DOHH2 (cell line): ENCODE results near the gene MRPS12.

Experiments
- H3F3A ChIP-seq: fragments of 200-600 bp; sonication (generic), shearing (Covaris generic); 2 replicates; pipeline ENCODE4 v1.6.0; 2016; ENCODE audit warnings: antibody characterized with exemption, mild to moderate bottlenecking; ENCODE audit not compliant: control insufficient read depth, insufficient read depth
- H3K27ac ChIP-seq: fragments of 200-600 bp; sonication (generic); 2 replicates; pipeline ENCODE4 v1.5.1; 2014; ENCODE audit warnings: low read depth, mild to moderate bottlenecking, low read length, moderate library complexity
- H3K27me3 ChIP-seq: fragments of 200-600 bp; sonication (generic); 2 replicates; pipeline ENCODE4 v1.6.1; 2014; ENCODE audit warnings: mild to moderate bottlenecking, low read length, mixed read lengths; ENCODE audit not compliant: control insufficient read depth
- H3K36me3 ChIP-seq: fragments of 200-600 bp; sonication (generic); 2 replicates; pipeline ENCODE4 v1.6.1; 2014; ENCODE audit warnings: mild to moderate bottlenecking, low read length, moderate library complexity, mixed read lengths; ENCODE audit not compliant: control insufficient read depth
- H3K4me1 ChIP-seq: fragments of 200-600 bp; sonication (generic); 2 replicates; pipeline ENCODE4 v1.6.1; 2014; ENCODE audit warnings: mild to moderate bottlenecking, low read length, mixed read lengths; ENCODE audit not compliant: control insufficient read depth
- H3K4me2 ChIP-seq: fragments of 200-600 bp; sonication (generic); 2 replicates; pipeline ENCODE4 v1.6.0; 2014; ENCODE audit warnings: mild to moderate bottlenecking, low read length, moderate library complexity
- H3K4me3 ChIP-seq: fragments of 200-600 bp; sonication (generic); 2 replicates; pipeline ENCODE4 v1.5.1; 2014; ENCODE audit warnings: mild to moderate bottlenecking, low read length, mixed read lengths
- H3K79me2 ChIP-seq: fragments of 200-600 bp; sonication (generic); 2 replicates; pipeline ENCODE4 v1.6.1; 2014; ENCODE audit warnings: mild to moderate bottlenecking, low read length, mixed read lengths; ENCODE audit not compliant: control insufficient read depth
- H3K9me2 ChIP-seq: fragments of 200-600 bp; sonication (generic); replicated peaks from 2 replicates; pipeline ENCODE4 v1.6.1; 2014; ENCODE audit warnings: mild to moderate bottlenecking, low read length, mixed read lengths; ENCODE audit not compliant: control insufficient read depth
- H3K9me3 ChIP-seq: fragments of 200-600 bp; sonication (generic); 2 replicates; pipeline ENCODE4 v1.6.1; 2014; ENCODE audit warnings: antibody characterized with exemption, low read length, mixed read lengths; ENCODE audit not compliant: control insufficient read depth, insufficient read depth
- H4K20me1 ChIP-seq: fragments of 200-600 bp; sonication (generic); 2 replicates; pipeline ENCODE4 v1.6.0; 2014; ENCODE audit warnings: low read depth, mild to moderate bottlenecking, antibody characterized with exemption, low read length, moderate library complexity; ENCODE audit not compliant: control insufficient read depth, insufficient read depth
- CTCF ChIP-seq: fragments of 200-600 bp; sonication (generic); IDR thresholded peaks from one replicate; pipeline ENCODE4 v1.5.1; 2014; ENCODE audit warnings: antibody characterized with exemption, mild to moderate bottlenecking, low read depth, low read length; ENCODE audit not compliant: poor library complexity, severe bottlenecking
- EZH2phosphoT487 ChIP-seq: fragments of 200-600 bp; sonication (generic); IDR thresholded peaks from 2 replicates; pipeline ENCODE4 v1.6.1; 2017; ENCODE audit warnings: borderline replicate concordance, mild to moderate bottlenecking, antibody characterized with exemption, low read length, moderate library complexity, mixed read lengths

The MRPS12 gene

GRCh38 chr19:38910488-38910887, 20.3 kb upstream of the MRPS12 start:
- Histone ChIP-seq H3K79me2 (no peaks in the 10 kb centered on the region), H3K9me2 (no peaks in the 10 kb centered on the region), H4K20me1 (no peaks in the 10 kb centered on the region), H3K9me3 (no peaks in the 10 kb centered on the region), H3K36me3 (peaks cover 19% of the 10 kb centered on the region), H3K27ac (no peak overlapping the region), H3K4me3 (no peak overlapping the region), H3K4me1 (no peaks in the 10 kb centered on the region), H3K4me2 (no peak overlapping the region), H3K27me3 (no peaks in the 10 kb centered on the region), H3F3A (no peaks in the 10 kb centered on the region)
- TF ChIP-seq CTCF = no peak
- no peak for TF ChIP-seq EZH2phosphoT487

GRCh38 chr19:38911388-38912001, 19.2 kb upstream of the MRPS12 start:
- Histone ChIP-seq H3K4me2 (no peak overlapping the region), H3K79me2 (no peaks in the 10 kb centered on the region), H3K9me3 (no peaks in the 10 kb centered on the region), H3K4me3 (no peak overlapping the region), H3K9me2 (no peaks in the 10 kb centered on the region), H3K4me1 (no peaks in the 10 kb centered on the region), H3F3A (no peaks in the 10 kb centered on the region), H3K27ac (no peak overlapping the region), H3K36me3 (peaks cover 15% of the 10 kb centered on the region), H4K20me1 (no peaks in the 10 kb centered on the region), H3K27me3 (no peaks in the 10 kb centered on the region)
- no peak for TF ChIP-seq EZH2phosphoT487

GRCh38 chr19:38912600-38913514, 17.9 kb upstream of the MRPS12 start:
- no peak overlapping the region for H3K4me3 ChIP-seq
- H3K4me1 ChIP-seq = no peaks in the 10 kb centered on the region
- no peaks in the 10 kb centered on the region for H3K9me2 ChIP-seq
- TF ChIP-seq CTCF = no peak
- TF ChIP-seq EZH2phosphoT487 = no peak
- no peak overlapping the region for H3K27ac ChIP-seq
- no peaks in the 10 kb centered on the region for H3K9me3 ChIP-seq
- H3K27me3 ChIP-seq = no peaks in the 10 kb centered on the region
- peaks cover 3% of the 10 kb centered on the region; the same call in 1 of the 2 replicates for H3K36me3 ChIP-seq
- no peaks in the 10 kb centered on the region for H3K79me2 ChIP-seq
- no peaks in the 10 kb centered on the region for H3F3A ChIP-seq
- H3K4me2 ChIP-seq = no peak overlapping the region
- no peaks in the 10 kb centered on the region for H4K20me1 ChIP-seq

- Histone ChIP-seq H3K9me2 (no peaks in the 10 kb centered on the region), H3K36me3 (no peaks in the 10 kb centered on the region), H3K9me3 (no peaks in the 10 kb centered on the region), H3K79me2 (no peaks in the 10 kb centered on the region), H3K4me3 (no peak overlapping the region), H3K4me2 (no peak overlapping the region), H3K27me3 (no peaks in the 10 kb centered on the region), H3K4me1 (no peaks in the 10 kb centered on the region), H4K20me1 (no peaks in the 10 kb centered on the region), H3K27ac (no peak overlapping the region), H3F3A (no peaks in the 10 kb centered on the region)
- no peak for TF ChIP-seq CTCF
- no peak for TF ChIP-seq EZH2phosphoT487
These were observed 16.8 kb upstream of the MRPS12 start for GRCh38 chr19:38913958-38914357.
